Measurements from ENCODE around the gene PSMD6. TPM values are rescaled to one million over a fixed set of nuclear protein-coding genes. Genes with fewer than 3 reads are reported as not detected.

PSMD6 gene
- total and polyA plus RNA-seq, 4 donors: 59.1 to 78.9 (median 66.0) TPM

GRCh38 chr3:64063207-64063982, 40.1 kb upstream of the PSMD6 start:
- ATAC-seq (ENCODE audit: insufficient read depth, low FRiP score) (no peak), DNase-seq (no peak)
- H3K9ac ChIP-seq (ENCODE audit: insufficient read depth in 1 of 2, low read length in 2 of 2): no peak overlapping the region
- no peaks in the 10 kb centered on the region for H3K9me3 ChIP-seq (ENCODE audit: control insufficient read depth in 4 of 4, insufficient read depth in 3 of 4, low read length in 3 of 4)
- TF ChIP-seq, protein P1, sequence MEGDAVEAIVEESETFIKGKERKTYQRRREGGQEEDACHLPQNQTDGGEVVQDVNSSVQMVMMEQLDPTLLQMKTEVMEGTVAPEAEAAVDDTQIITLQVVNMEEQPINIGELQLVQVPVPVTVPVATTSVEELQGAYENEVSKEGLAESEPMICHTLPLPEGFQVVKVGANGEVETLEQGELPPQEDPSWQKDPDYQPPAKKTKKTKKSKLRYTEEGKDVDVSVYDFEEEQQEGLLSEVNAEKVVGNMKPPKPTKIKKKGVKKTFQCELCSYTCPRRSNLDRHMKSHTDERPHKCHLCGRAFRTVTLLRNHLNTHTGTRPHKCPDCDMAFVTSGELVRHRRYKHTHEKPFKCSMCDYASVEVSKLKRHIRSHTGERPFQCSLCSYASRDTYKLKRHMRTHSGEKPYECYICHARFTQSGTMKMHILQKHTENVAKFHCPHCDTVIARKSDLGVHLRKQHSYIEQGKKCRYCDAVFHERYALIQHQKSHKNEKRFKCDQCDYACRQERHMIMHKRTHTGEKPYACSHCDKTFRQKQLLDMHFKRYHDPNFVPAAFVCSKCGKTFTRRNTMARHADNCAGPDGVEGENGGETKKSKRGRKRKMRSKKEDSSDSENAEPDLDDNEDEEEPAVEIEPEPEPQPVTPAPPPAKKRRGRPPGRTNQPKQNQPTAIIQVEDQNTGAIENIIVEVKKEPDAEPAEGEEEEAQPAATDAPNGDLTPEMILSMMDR (IDR thresholded peaks at IDR 0.05; ENCODE audit: control extremely low read depth, extremely low read depth): no peak
- peaks cover 0 to 16% (median 5%) of the 10 kb centered on the region in 5 donors for H3K4me1 ChIP-seq (ENCODE audit: control insufficient read depth in 5 of 5, insufficient read depth in 5 of 5, low read length in 5 of 5)
- no peaks in the 10 kb centered on the region for H3K36me3 ChIP-seq (ENCODE audit: control insufficient read depth in 4 of 4, insufficient read depth in 4 of 4, low read length in 4 of 4)
- H3K27me3 ChIP-seq (ENCODE audit: control insufficient read depth in 3 of 3, insufficient read depth in 3 of 3, low read length in 2 of 3): no peaks in the 10 kb centered on the region
- H3K27ac ChIP-seq (ENCODE audit: low read depth in 1 of 2, low read length in 1 of 2): peak overlapping the region in 1 of 2 donors; percentile 18
- no peak overlapping the region for H3K4me3 ChIP-seq
- 56 to 77% methylated on average over 5 of the region's 5 CpGs for whole genome bisulfite sequencing, 2 donors

DNA sequence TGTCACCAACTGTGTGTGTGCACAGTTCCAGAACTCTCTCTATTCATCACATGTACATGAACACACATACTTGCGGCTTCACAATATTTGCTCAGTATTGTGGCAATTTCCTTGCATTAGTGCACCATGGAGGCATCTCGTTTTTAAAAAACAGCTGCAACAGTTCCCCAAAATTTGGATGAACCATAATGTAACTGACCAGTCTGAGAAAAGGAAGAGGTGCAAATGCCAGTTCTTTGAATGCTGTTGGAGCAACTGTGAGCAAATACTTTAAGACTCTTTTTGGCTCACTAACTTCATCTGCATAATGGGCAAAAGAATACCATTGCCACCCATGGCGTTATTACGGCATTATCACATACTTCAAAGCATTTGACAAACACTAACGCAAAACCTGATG, 38.3 kb upstream of the PSMD6 start:
- Histone ChIP-seq H3K36me3 (ENCODE audit: control insufficient read depth in 4 of 4, insufficient read depth in 4 of 4, low read length in 4 of 4) (no peaks in the 10 kb centered on the region), H3K27ac (ENCODE audit: low read depth in 1 of 2, low read length in 1 of 2) (no peak overlapping the region), H3K9ac (ENCODE audit: insufficient read depth in 1 of 2, low read length in 2 of 2) (no peak overlapping the region), H3K4me1 (ENCODE audit: control insufficient read depth in 5 of 5, insufficient read depth in 5 of 5, low read length in 5 of 5) (peaks cover 0 to 4% (median 0%) of the 10 kb centered on the region in 5 donors), H3K4me3 (no peak overlapping the region), H3K9me3 (ENCODE audit: control insufficient read depth in 4 of 4, insufficient read depth in 3 of 4, low read length in 3 of 4) (no peaks in the 10 kb centered on the region), H3K27me3 (ENCODE audit: control insufficient read depth in 3 of 3, insufficient read depth in 3 of 3, low read length in 2 of 3) (no peaks in the 10 kb centered on the region)
- DNase-seq (no peak), ATAC-seq (ENCODE audit: insufficient read depth, low FRiP score) (no peak)
- TF ChIP-seq, protein P1 (IDR thresholded peaks at IDR 0.05; ENCODE audit: control extremely low read depth, extremely low read depth): no peak
- 63 to 81% methylated on average over 5 of the region's 5 CpGs for WGBS, 2 donors

GRCh38 chr3:64059484-64060175, 36.3 kb upstream of the PSMD6 start:
- TF ChIP-seq, protein P1 (IDR thresholded peaks at IDR 0.05; ENCODE audit: control extremely low read depth, extremely low read depth): no peak
- no peak overlapping the region for H3K9ac ChIP-seq (ENCODE audit: insufficient read depth in 1 of 2, low read length in 2 of 2)
- no peak overlapping the region for H3K27ac ChIP-seq (ENCODE audit: low read depth in 1 of 2, low read length in 1 of 2)
- peaks cover 0 to 6% (median 0%) of the 10 kb centered on the region in 5 donors for H3K4me1 ChIP-seq (ENCODE audit: control insufficient read depth in 5 of 5, insufficient read depth in 5 of 5, low read length in 5 of 5)
- ATAC-seq (ENCODE audit: insufficient read depth, low FRiP score) (no peak), DNase-seq (no peak)
- H3K36me3 ChIP-seq (ENCODE audit: control insufficient read depth in 4 of 4, insufficient read depth in 4 of 4, low read length in 4 of 4): no peaks in the 10 kb centered on the region
- H3K27me3 ChIP-seq (ENCODE audit: control insufficient read depth in 3 of 3, insufficient read depth in 3 of 3, low read length in 2 of 3): no peaks in the 10 kb centered on the region
- 90 to 95% methylated on average over 3 of the region's 3 CpGs for WGBS, 2 donors
- no peak overlapping the region for H3K4me3 ChIP-seq
- H3K9me3 ChIP-seq (ENCODE audit: control insufficient read depth in 4 of 4, insufficient read depth in 3 of 4, low read length in 3 of 4): no peaks in the 10 kb centered on the region

Measured in lung (tissue), 12 donors.